SK-N-SH (cell line): ENCODE measurements around the gene C9orf43. TPM values are rescaled to one million over a fixed set of nuclear protein-coding genes. Genes with fewer than 3 reads are reported as not detected.
"Not testable (repeated sequence)": the region's sequence is repeated elsewhere in the genome, so short reads cannot be mapped to it uniquely, and the experiment has no call there.

Experiments used
- CTCF ChIA-PET: fragments of 300-600, 350-600 bp; formaldehyde crosslinking; extraction: SDS; loops from one replicate; lab custom pipeline; 2021; lab: Yijun Ruan, JAX
- POLR2A ChIA-PET: fragments of 350-600 bp; sonication (Branson Sonifier 250); formaldehyde crosslinking; extraction: SDS; loops from one replicate; lab custom pipeline; 2020; ENCODE audit warnings: antibody characterized with exemption, inconsistent platforms; lab: Yijun Ruan, JAX
- DNase-seq: peaks from one replicate; pipeline ENCODE4 v3.0.0; 2012
- H2AFZ ChIP-seq: fragments of 200-600 bp; sonication (generic); 2 replicates; pipeline ENCODE4 v1.8.1; 2016; ENCODE audit warnings: antibody characterized with exemption, mild to moderate bottlenecking, low read depth
- H3F3A ChIP-seq: fragments of 200-600 bp; sonication (generic); replicated peaks from 2 replicates; pipeline ENCODE3; 2016; ENCODE audit warnings: antibody characterized with exemption, mild to moderate bottlenecking; ENCODE audit not compliant: insufficient read depth
- H3K27ac ChIP-seq, 2 experiments: fragments of 200-500 bp in 1 of 2; fragments of 200-600 bp in 1 of 2; sonication (Bioruptor generic) in 1 of 2; sonication (generic), shearing (Covaris generic) in 1 of 2; 2 replicates each; pipeline versions ENCODE4 v1.5.1 to v1.6.1; 2014 to 2016; ENCODE audit warnings: low read depth in 2 of 2, inconsistent platforms in 1 of 2, low read length in 1 of 2, mild to moderate bottlenecking in 1 of 2, mixed read lengths in 1 of 2
- H3K27me3 ChIP-seq: fragments of 200-600 bp; sonication (generic), shearing (Covaris generic); 2 replicates; pipeline ENCODE4 v1.6.1; 2016; ENCODE audit warnings: mixed run types; ENCODE audit not compliant: insufficient read depth
- H3K36me3 ChIP-seq, 2 experiments: fragments of 200-500 bp in 1 of 2; fragments of 200-600 bp in 1 of 2; sonication (Bioruptor generic) in 1 of 2; sonication (generic) in 1 of 2; replicated peaks in 1 of 2; 2 replicates each; pipeline versions ENCODE3 to v1.5.1; 2014 to 2016; ENCODE audit warnings: low read length in 1 of 2, mild to moderate bottlenecking in 1 of 2; ENCODE audit not compliant: insufficient read depth in 2 of 2, control insufficient read depth in 1 of 2
- H3K4me1 ChIP-seq, 2 experiments: fragments of 200-500 bp in 1 of 2; fragments of 200-600 bp in 1 of 2; sonication (Bioruptor generic) in 1 of 2; sonication (generic), shearing (Covaris generic) in 1 of 2; 2 replicates each; pipeline versions ENCODE4 v1.5.1 to v1.6.1; 2014 to 2016; ENCODE audit warnings: low read depth in 1 of 2, low read length in 1 of 2, mixed run types in 1 of 2; ENCODE audit not compliant: insufficient read depth in 2 of 2, control insufficient read depth in 1 of 2
- H3K4me2 ChIP-seq: fragments of 200-600 bp; sonication (generic), shearing (Covaris generic); 2 replicates; pipeline ENCODE4 v1.6.1; 2017; ENCODE audit warnings: mixed run types
- H3K4me3 ChIP-seq, 2 experiments: fragments of 200-500 bp in 1 of 2; fragments of 200-600 bp in 1 of 2; sonication (Bioruptor generic) in 1 of 2; sonication (generic), shearing (Covaris generic) in 1 of 2; 2 replicates each; pipeline versions ENCODE4 v1.5.1 to v1.8.1; 2014 to 2016; ENCODE audit warnings: low read depth in 2 of 2, inconsistent platforms in 1 of 2, low read length in 1 of 2, mild to moderate bottlenecking in 1 of 2, mixed read lengths in 1 of 2, moderate library complexity in 1 of 2
- H3K79me2 ChIP-seq: fragments of 200-600 bp; sonication (generic); 2 replicates; pipeline ENCODE4 v1.8.1; 2017; ENCODE audit warnings: mild to moderate bottlenecking; ENCODE audit not compliant: insufficient read depth
- H3K9ac ChIP-seq: fragments of 200-600 bp; sonication (generic); 2 replicates; pipeline ENCODE4 v1.6.1; 2017; ENCODE audit warnings: mixed run types
- H3K9me2 ChIP-seq: fragments of 200-600 bp; sonication (generic); 2 replicates; pipeline ENCODE4 v1.6.1; 2017; ENCODE audit warnings: mixed run types
- H3K9me3 ChIP-seq: fragments of 200-600 bp; sonication (generic); 2 replicates; pipeline ENCODE4 v1.6.1; 2017; ENCODE audit warnings: mixed run types, mild to moderate bottlenecking, moderate library complexity
- H4K20me1 ChIP-seq: fragments of 200-600 bp; sonication (generic); 2 replicates; pipeline ENCODE4 v1.6.1; 2017; ENCODE audit warnings: mild to moderate bottlenecking, mixed run types; ENCODE audit not compliant: insufficient read depth
- ELF1 ChIP-seq: IDR thresholded peaks from 2 replicates; pipeline ENCODE4 v1.4.0; 2012
- GATA2 ChIP-seq: sonication (generic); formaldehyde crosslinking; IDR thresholded peaks from 2 replicates; pipeline ENCODE4 v1.5.0; 2020; ENCODE audit warnings: mild to moderate bottlenecking, missing genetic modification reagents
- IRF3 ChIP-seq: fragments of 150-350 bp; IDR thresholded peaks from 2 replicates; pipeline ENCODE4 v1.6.1; 2016; ENCODE audit warnings: mild to moderate bottlenecking, low read depth, low read length
- JUND ChIP-seq: IDR thresholded peaks from 2 replicates; pipeline ENCODE4 v1.4.0; 2012
- MXI1 ChIP-seq: IDR thresholded peaks from 2 replicates; pipeline ENCODE4 v1.6.1; 2012; ENCODE audit warnings: mild to moderate bottlenecking, low read depth, low read length, improper control_type of control experiment
- NFIC ChIP-seq: IDR thresholded peaks from 2 replicates; pipeline ENCODE4 v1.4.0; 2012; ENCODE audit warnings: borderline replicate concordance
- NRF1 ChIP-seq: IDR thresholded peaks from 2 replicates; pipeline ENCODE4 v1.6.1; 2012; ENCODE audit warnings: low read depth, mild to moderate bottlenecking, low read length
- PBX3 ChIP-seq: IDR thresholded peaks from 2 replicates; pipeline ENCODE4; 2012
- POLR2AphosphoS5 ChIP-seq: IDR thresholded peaks from 2 replicates; pipeline ENCODE4 v1.6.1; 2012; ENCODE audit warnings: low read depth, low read length
- SMC3 ChIP-seq: IDR thresholded peaks from 2 replicates; pipeline ENCODE4 v1.6.1; 2012; ENCODE audit warnings: low read depth, low read length, improper control_type of control experiment
- WGBS: methylation state at CpG from one replicate; pipeline ENCODE4 v1.1.6; 2017; ENCODE audit warnings: low lambda C conversion rate; 5-methylcytosine and 5-hydroxymethylcytosine counted together
- polyA plus RNA-seq, 3 experiments: library from polyadenylated mRNA; depleted of rRNA; stranded (reverse); fragments of >200 nt; gene quantifications; 2 replicates each; pipeline ENCODE4 v1.2.3, GENCODE V29; 2012
- TF ChIP-seq, protein P1 (sequence below): IDR thresholded peaks from 2 replicates; pipeline ENCODE4 v1.6.1; 2012; ENCODE audit warnings: mild to moderate bottlenecking, low read depth, low read length, moderate library complexity
- TF ChIP-seq, protein P2 (sequence below): IDR thresholded peaks from 2 replicates; pipeline ENCODE4 v1.4.0; 2012; ENCODE audit warnings: low read depth, borderline replicate concordance

The C9orf43 gene
- polyA plus RNA-seq, 1 of the 3 experiments (the other 2 are of a cell fraction), result 0.58 TPM

GRCh38 chr9:113376634-113377567, 33.6 kb upstream of the C9orf43 start, which contains the start of gene HDHD3:
HDHD3 (minus strand) TSS chr9:113376986; CDS start chr9:113374354, 2,632 bp downstream.
- no peaks in the 10 kb centered on the region for H3K27me3 ChIP-seq
- H3K9me2 ChIP-seq, result no peaks in the 10 kb centered on the region
- H3K4me2 ChIP-seq, result peak within 1 kb of the TSS; percentile 90
- H3K9ac ChIP-seq, result peak within 1 kb of the TSS; percentile 78
- peaks cover 0 to 2% of the 10 kb centered on the region in 2 experiments; a peak in 1 of 4 replicates for H3K4me1 ChIP-seq
- peak within 1 kb of the TSS; percentile 65 to 74 for H3K4me3 ChIP-seq
- DNase-seq, result peak; percentile 98
- H3K9me3 ChIP-seq, result no peaks in the 10 kb centered on the region
- WGBS, result 6% methylated on average over 53 of the region's 74 CpGs
- ChIA-PET POLR2A (interaction anchor here (0.9 to 1.0 kb wide), 2 partner anchors 33 to 36 kb away, joined by 4 to 6 read pairs; partner anchors contain the start of genes C9orf43 and POLE3), CTCF (interaction anchor here (0.9 to 1.1 kb wide), 2 partner anchors 25 to 58 kb away, joined by 3 read pairs; no protein-coding TSS in a partner anchor)
- peaks cover 0 to 14% of the 10 kb centered on the region in 2 experiments for H3K36me3 ChIP-seq
- peak within 1 kb of the TSS; percentile 90 for H2AFZ ChIP-seq
- no peaks in the 10 kb centered on the region for H4K20me1 ChIP-seq
- H3K27ac ChIP-seq, result peak within 1 kb of the TSS in 1 of 2 experiments; percentile 35; a peak in 1 of 4 replicates
- no peaks in the 10 kb centered on the region for H3F3A ChIP-seq
- no peaks in the 10 kb centered on the region for H3K79me2 ChIP-seq
- TF ChIP-seq JUND (no peak), NRF1 (peak; percentile 85), PBX3 (no peak), NFIC (no peak), ELF1 (no peak), POLR2AphosphoS5 (peak; percentile 85), SMC3 (no peak), IRF3 (no peak), GATA2 (CRISPR knock-in tag) (no peak), MXI1 (peak; percentile 33; the same call in 1 of the 2 replicates)
- TF ChIP-seq, protein P1, sequence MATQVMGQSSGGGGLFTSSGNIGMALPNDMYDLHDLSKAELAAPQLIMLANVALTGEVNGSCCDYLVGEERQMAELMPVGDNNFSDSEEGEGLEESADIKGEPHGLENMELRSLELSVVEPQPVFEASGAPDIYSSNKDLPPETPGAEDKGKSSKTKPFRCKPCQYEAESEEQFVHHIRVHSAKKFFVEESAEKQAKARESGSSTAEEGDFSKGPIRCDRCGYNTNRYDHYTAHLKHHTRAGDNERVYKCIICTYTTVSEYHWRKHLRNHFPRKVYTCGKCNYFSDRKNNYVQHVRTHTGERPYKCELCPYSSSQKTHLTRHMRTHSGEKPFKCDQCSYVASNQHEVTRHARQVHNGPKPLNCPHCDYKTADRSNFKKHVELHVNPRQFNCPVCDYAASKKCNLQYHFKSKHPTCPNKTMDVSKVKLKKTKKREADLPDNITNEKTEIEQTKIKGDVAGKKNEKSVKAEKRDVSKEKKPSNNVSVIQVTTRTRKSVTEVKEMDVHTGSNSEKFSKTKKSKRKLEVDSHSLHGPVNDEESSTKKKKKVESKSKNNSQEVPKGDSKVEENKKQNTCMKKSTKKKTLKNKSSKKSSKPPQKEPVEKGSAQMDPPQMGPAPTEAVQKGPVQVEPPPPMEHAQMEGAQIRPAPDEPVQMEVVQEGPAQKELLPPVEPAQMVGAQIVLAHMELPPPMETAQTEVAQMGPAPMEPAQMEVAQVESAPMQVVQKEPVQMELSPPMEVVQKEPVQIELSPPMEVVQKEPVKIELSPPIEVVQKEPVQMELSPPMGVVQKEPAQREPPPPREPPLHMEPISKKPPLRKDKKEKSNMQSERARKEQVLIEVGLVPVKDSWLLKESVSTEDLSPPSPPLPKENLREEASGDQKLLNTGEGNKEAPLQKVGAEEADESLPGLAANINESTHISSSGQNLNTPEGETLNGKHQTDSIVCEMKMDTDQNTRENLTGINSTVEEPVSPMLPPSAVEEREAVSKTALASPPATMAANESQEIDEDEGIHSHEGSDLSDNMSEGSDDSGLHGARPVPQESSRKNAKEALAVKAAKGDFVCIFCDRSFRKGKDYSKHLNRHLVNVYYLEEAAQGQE, result no peak
- TF ChIP-seq, protein P2, sequence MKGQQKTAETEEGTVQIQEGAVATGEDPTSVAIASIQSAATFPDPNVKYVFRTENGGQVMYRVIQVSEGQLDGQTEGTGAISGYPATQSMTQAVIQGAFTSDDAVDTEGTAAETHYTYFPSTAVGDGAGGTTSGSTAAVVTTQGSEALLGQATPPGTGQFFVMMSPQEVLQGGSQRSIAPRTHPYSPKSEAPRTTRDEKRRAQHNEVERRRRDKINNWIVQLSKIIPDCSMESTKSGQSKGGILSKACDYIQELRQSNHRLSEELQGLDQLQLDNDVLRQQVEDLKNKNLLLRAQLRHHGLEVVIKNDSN, result 0 out of 2 replicates have a peak, but pooled peaks have one; percentile 27

- H3K4me1 ChIP-seq, H3K9ac ChIP-seq, H3K4me2 ChIP-seq, H3K9me2 ChIP-seq, CTCF ChIA-PET, H3K4me3 ChIP-seq, DNase-seq, H2AFZ ChIP-seq, H3K9me3 ChIP-seq, H3K27ac ChIP-seq, H3K79me2 ChIP-seq, H4K20me1 ChIP-seq, H3K27me3 ChIP-seq, POLR2A ChIA-PET, H3K36me3 ChIP-seq, H3F3A ChIP-seq: not testable (repeated sequence)
- WGBS, result 91% methylated on average over 24 of the region's 24 CpGs
Measured at GRCh38 chr9:113379094-113379828, 31.3 kb upstream of the C9orf43 start.

- CTCF ChIA-PET, result interaction anchor here (0.6 kb wide), 1 partner anchor 22 kb away, joined by 3 read pairs; no protein-coding TSS in a partner anchor
- H2AFZ ChIP-seq, H4K20me1 ChIP-seq, H3K27me3 ChIP-seq, DNase-seq, H3K36me3 ChIP-seq, H3F3A ChIP-seq, H3K9me2 ChIP-seq, H3K79me2 ChIP-seq, H3K4me3 ChIP-seq, H3K4me1 ChIP-seq, POLR2A ChIA-PET, H3K9ac ChIP-seq, H3K9me3 ChIP-seq, H3K4me2 ChIP-seq, H3K27ac ChIP-seq: not testable (repeated sequence)
- 62% methylated on average over 2 of the region's 2 CpGs for WGBS
Measured at GRCh38 chr9:113379829-113380210, 30.7 kb upstream of the C9orf43 start.
